H1 (cell line): ENCODE data around the gene CREB3. TPM values are rescaled to one million over a fixed set of nuclear protein-coding genes. Genes with fewer than 3 reads are reported as not detected.

Source experiments
- CTCF ChIA-PET: fragments of 300-600 bp; sonication (Branson Sonifier 250); formaldehyde crosslinking; loops from one replicate; lab custom pipeline; 2021; ENCODE audit not compliant: partially characterized antibody; lab: Charles Lee
- POLR2A ChIA-PET: fragments of 300-600 bp; sonication (Branson Sonifier 250); formaldehyde crosslinking; loops from one replicate; lab custom pipeline; 2021; ENCODE audit warnings: inconsistent platforms; ENCODE audit not compliant: partially characterized antibody; lab: Charles Lee
- DNase-seq, 2 experiments: peaks; one replicate each; pipeline versions ENCODE4 v3.0.0 to v3.0.0-alpha.2; 2010 to 2022; ENCODE audit warnings: low spot score in 2 of 2, low read depth in 1 of 2, mixed read lengths in 1 of 2
- FAIRE-seq: peaks from 2 replicates; lab custom pipeline; 2011; peaks lifted over from hg19 to GRCh38; lab: Jason Lieb, UNC
- H2AFZ ChIP-seq: 2 replicates; pipeline ENCODE4 v1.8.1; 2012; ENCODE audit warnings: low read length, inconsistent platforms
- H2AK5ac ChIP-seq: 2 replicates; pipeline ENCODE4 v1.6.1; 2013; ENCODE audit warnings: low read depth, low read length
- H2BK120ac ChIP-seq: replicated peaks from 2 replicates; pipeline ENCODE3; 2013; ENCODE audit warnings: low read depth, low read length, inconsistent platforms
- H2BK12ac ChIP-seq: 2 replicates; pipeline ENCODE4 v1.6.1; 2013; ENCODE audit warnings: low read depth, low read length
- H2BK15ac ChIP-seq: 2 replicates; pipeline ENCODE4 v1.6.1; 2013; ENCODE audit warnings: low read length
- H2BK20ac ChIP-seq: 2 replicates; pipeline ENCODE4 v1.6.1; 2013; ENCODE audit warnings: low read length
- H2BK5ac ChIP-seq: 2 replicates; pipeline ENCODE4 v1.6.1; 2013; ENCODE audit warnings: low read depth, low read length
- H3K14ac ChIP-seq: 2 replicates; pipeline ENCODE4 v1.6.1; 2013; ENCODE audit warnings: inconsistent platforms; ENCODE audit not compliant: insufficient read length
- H3K18ac ChIP-seq: 2 replicates; pipeline ENCODE4 v1.6.1; 2013; ENCODE audit warnings: low read length; ENCODE audit errors: extremely low read depth
- H3K23ac ChIP-seq: 2 replicates; pipeline ENCODE4 v1.6.1; 2013; ENCODE audit warnings: inconsistent platforms; ENCODE audit not compliant: insufficient read length
- H3K23me2 ChIP-seq: 2 replicates; pipeline ENCODE4 v1.6.1; 2013; ENCODE audit warnings: low read depth, low read length
- H3K27ac ChIP-seq: 2 replicates; pipeline ENCODE4 v1.6.1; 2011; ENCODE audit warnings: low read depth, low read length, inconsistent platforms
- H3K27me3 ChIP-seq, 4 experiments: replicated peaks in 1 of 4; 1 replicate in 1 of 4; 2 replicates in 3 of 4; pipeline versions ENCODE4 v1.6.1 to v1.8.1; 2011 to 2013; ENCODE audit warnings: low read length in 3 of 4, mild to moderate bottlenecking in 3 of 4, inconsistent platforms in 2 of 4, mixed read lengths in 2 of 4, moderate library complexity in 1 of 4; ENCODE audit not compliant: control insufficient read depth in 3 of 4, insufficient read depth in 3 of 4; ENCODE audit errors: extremely low read depth in 1 of 4
- H3K36me3 ChIP-seq, 4 experiments: 2 replicates each; pipeline versions ENCODE4 v1.6.1 to v1.8.1; 2011 to 2013; ENCODE audit warnings: mild to moderate bottlenecking in 4 of 4, low read length in 3 of 4, moderate library complexity in 2 of 4, control low read depth in 1 of 4, inconsistent platforms in 1 of 4; ENCODE audit not compliant: insufficient read depth in 4 of 4, control insufficient read depth in 2 of 4
- H3K4ac ChIP-seq: replicated peaks from 2 replicates; pipeline ENCODE3; 2013; ENCODE audit warnings: low read length, low read depth, mixed read lengths, inconsistent platforms; ENCODE audit not compliant: insufficient read length
- H3K4me1 ChIP-seq, 4 experiments: replicated peaks in 1 of 4; 1 replicate in 1 of 4; 2 replicates in 3 of 4; pipeline versions ENCODE4 v1.6.1 to v1.8.1; 2011 to 2013; ENCODE audit warnings: low read length in 3 of 4, inconsistent platforms in 2 of 4, mixed read lengths in 1 of 4; ENCODE audit not compliant: insufficient read depth in 4 of 4, control insufficient read depth in 3 of 4
- H3K4me2 ChIP-seq, 2 experiments: 2 replicates each; pipeline versions ENCODE4 v1.6.1 to v1.8.1; 2011 to 2013; ENCODE audit warnings: low read depth in 2 of 2, low read length in 2 of 2, control low read depth in 1 of 2, inconsistent platforms in 1 of 2, mild to moderate bottlenecking in 1 of 2; ENCODE audit not compliant: insufficient read depth in 1 of 2
- H3K4me3 ChIP-seq, 4 experiments: fragments of 200-600, 300-600 bp in 1 of 4; sonication (generic), shearing (Covaris generic), sonication (Bioruptor Twin) in 1 of 4; 2 replicates each; pipeline versions ENCODE4 v1.5.1 to v1.8.1; 2011 to 2016; ENCODE audit warnings: low read length in 4 of 4, low read depth in 3 of 4, control low read depth in 2 of 4, inconsistent platforms in 2 of 4, mild to moderate bottlenecking in 2 of 4, mixed read lengths in 1 of 4, moderate library complexity in 1 of 4; ENCODE audit not compliant: insufficient read depth in 2 of 4; ENCODE audit errors: extremely low read depth in 1 of 4
- H3K56ac ChIP-seq: replicated peaks from 2 replicates; pipeline ENCODE3; 2013; ENCODE audit warnings: low read depth, mild to moderate bottlenecking, mixed read lengths, low read length, inconsistent platforms; ENCODE audit not compliant: insufficient read length
- H3K79me1 ChIP-seq: 2 replicates; pipeline ENCODE4 v1.6.1; 2013; ENCODE audit warnings: low read depth, low read length, control low read depth
- H3K79me2 ChIP-seq, 2 experiments: 2 replicates each; pipeline versions ENCODE4 v1.6.1 to v1.8.1; 2012 to 2013; ENCODE audit warnings: low read length in 2 of 2, mild to moderate bottlenecking in 2 of 2, inconsistent platforms in 1 of 2; ENCODE audit not compliant: insufficient read depth in 2 of 2, control insufficient read depth in 1 of 2
- H3K9ac ChIP-seq, 4 experiments: replicated peaks in 1 of 4; 1 replicate in 1 of 4; 2 replicates in 3 of 4; pipeline versions ENCODE4 v1.6.1 to v1.8.1; 2011 to 2013; ENCODE audit warnings: low read depth in 3 of 4, low read length in 3 of 4, control low read depth in 2 of 4, mild to moderate bottlenecking in 2 of 4, moderate library complexity in 2 of 4, inconsistent platforms in 1 of 4; ENCODE audit errors: extremely low read depth in 1 of 4
- H3K9me3 ChIP-seq, 2 experiments: 2 replicates each; pipeline versions ENCODE4 v1.6.1 to v1.8.1; 2012 to 2013; ENCODE audit warnings: mild to moderate bottlenecking in 2 of 2, moderate library complexity in 2 of 2, control low read depth in 1 of 2, inconsistent platforms in 1 of 2, low read depth in 1 of 2, low read length in 1 of 2, mixed read lengths in 1 of 2; ENCODE audit not compliant: insufficient read depth in 2 of 2
- H4K20me1 ChIP-seq, 2 experiments: replicated peaks in 1 of 2; 2 replicates each; pipeline versions ENCODE3 to v1.8.1; 2011 to 2013; ENCODE audit warnings: inconsistent platforms in 2 of 2, low read length in 2 of 2, mild to moderate bottlenecking in 1 of 2; ENCODE audit not compliant: insufficient read depth in 2 of 2, control insufficient read depth in 1 of 2
- H4K5ac ChIP-seq: 2 replicates; pipeline ENCODE4 v1.6.1; 2013; ENCODE audit warnings: low read length, low read depth, mixed read lengths, inconsistent platforms; ENCODE audit not compliant: insufficient read length
- H4K8ac ChIP-seq: 2 replicates; pipeline ENCODE4 v1.8.0; 2013; ENCODE audit warnings: mild to moderate bottlenecking, moderate library complexity, low read length, inconsistent platforms; ENCODE audit not compliant: insufficient read depth; ENCODE audit errors: extremely low read depth
- H4K91ac ChIP-seq: replicated peaks from 2 replicates; pipeline ENCODE3; 2013; ENCODE audit warnings: low read length, mixed read lengths, inconsistent platforms; ENCODE audit not compliant: insufficient read length
- ASH2L ChIP-seq: fragments of 200-600, 300-600 bp; sonication (generic); IDR thresholded peaks from one replicate; pipeline ENCODE4 v1.7.1; 2017; ENCODE audit warnings: low read length
- BRCA1 ChIP-seq: IDR thresholded peaks from 2 replicates; pipeline ENCODE4 v1.6.1; 2012; ENCODE audit warnings: low read depth, low read length, improper control_type of control experiment
- CREB1 ChIP-seq: IDR thresholded peaks from 2 replicates; pipeline ENCODE4 v1.6.1; 2012; ENCODE audit warnings: inconsistent platforms
- EGR1 ChIP-seq: IDR thresholded peaks from 2 replicates; pipeline ENCODE4 v1.6.1; 2011; ENCODE audit warnings: low read depth, low read length, borderline replicate concordance
- NANOG ChIP-seq: IDR thresholded peaks from 2 replicates; pipeline ENCODE4 v1.6.1; 2011; ENCODE audit warnings: low read length, low read depth, mild to moderate bottlenecking, inconsistent platforms; ENCODE audit not compliant: insufficient read depth, poor library complexity, severe bottlenecking
- RAD21 ChIP-seq, 2 experiments: IDR thresholded peaks in 1 of 2; conservative IDR thresholded peaks in 1 of 2; 2 replicates each; pipeline ENCODE4 v1.6.1; 2011; ENCODE audit warnings: low read depth in 2 of 2, low read length in 2 of 2, improper control_type of control experiment in 1 of 2, inconsistent platforms in 1 of 2, mild to moderate bottlenecking in 1 of 2, moderate library complexity in 1 of 2
- RBBP5 ChIP-seq: IDR thresholded peaks from 2 replicates; pipeline ENCODE4 v1.7.1; 2012; ENCODE audit warnings: low read depth, mild to moderate bottlenecking, inconsistent platforms, low read length, moderate library complexity, borderline replicate concordance
- RNF2 ChIP-seq: fragments of 200-900, 300-1000 bp; sonication (generic); IDR thresholded peaks from 2 replicates; pipeline ENCODE4 v1.7.1; 2016; ENCODE audit warnings: borderline replicate concordance, low read depth, mild to moderate bottlenecking, antibody characterized with exemption, low read length; ENCODE audit not compliant: poor library complexity, severe bottlenecking; ENCODE audit errors: missing control alignments
- SIN3A ChIP-seq, 2 experiments: IDR thresholded peaks in 1 of 2; conservative IDR thresholded peaks in 1 of 2; 2 replicates each; pipeline ENCODE4 v1.6.1; 2011 to 2012; ENCODE audit warnings: low read length in 2 of 2, improper control_type of control experiment in 1 of 2, low read depth in 1 of 2, mild to moderate bottlenecking in 1 of 2
- TAF1 ChIP-seq: IDR thresholded peaks from 2 replicates; pipeline ENCODE4 v1.6.1; 2011; ENCODE audit warnings: mild to moderate bottlenecking, low read depth, low read length
- WGBS, 2 experiments: shearing (Covaris generic) in 1 of 2; methylation state at CpG; one replicate each; pipeline versions ENCODE4 v1.1.6 to v1.1.7; 2013 to 2015; ENCODE audit warnings: low lambda C conversion rate in 2 of 2, mixed read lengths in 2 of 2, inconsistent platforms in 1 of 2, low coverage in 1 of 2, missing lambda C conversion rate in 1 of 2; ENCODE audit not compliant: insufficient replicate concordance in 2 of 2, insufficient coverage in 1 of 2, insufficient read length in 1 of 2; ENCODE audit errors: extremely low coverage in 1 of 2, missing lambda C conversion rate in 1 of 2; 5-methylcytosine and 5-hydroxymethylcytosine counted together
- polyA plus RNA-seq, 7 experiments: library from polyadenylated mRNA; depleted of rRNA in 3 of 7; stranded (reverse) in 5 of 7; unstranded in 2 of 7; fragments of >200 nt in 5 of 7; fragments of 200-250 nt in 2 of 7; gene quantifications; 1 replicate in 5 of 7; 2 replicates in 1 of 7; 4 replicates in 1 of 7; pipeline versions ENCODE4 v1.2.1 to v1.2.3, GENCODE V29; 2011 to 2013; ENCODE audit warnings: missing spikeins in 2 of 7, mixed read lengths in 2 of 7
- total RNA-seq: library from RNA; stranded (reverse); fragmentation: NEBNext Ultra II Directional; extraction: Animal tissue kit (Norgen Biotek cat#: 25700); gene quantifications from 2 replicates; pipeline ENCODE4 v1.2.1, GENCODE V29; 2021

The CREB3 gene
- total and polyA plus RNA-seq, 2 of the 8 experiments (the other 6 are each of a cell fraction or from before 2014, with no cell fraction given), result 24.4 to 25.7 TPM

- Histone ChIP-seq H3K14ac (no peak overlapping the region), H2AFZ (no peak overlapping the region), H4K5ac (no peak overlapping the region), H3K56ac (no peak overlapping the region), H3K9ac (no peak overlapping the region), H3K23me2 (no peaks in the 10 kb centered on the region), H2BK12ac (no peak overlapping the region), H3K4ac (no peak overlapping the region), H3K36me3 (peaks cover 31 to 85% (median 63%) of the 10 kb centered on the region in 4 experiments), H4K8ac (no peak overlapping the region; the same call in 1 of the 2 replicates), H2BK120ac (no peak overlapping the region), H3K9me3 (no peaks in the 10 kb centered on the region), H3K27me3 (no peaks in the 10 kb centered on the region), H3K23ac (no peak overlapping the region), H4K20me1 (peaks cover 0 to 2% of the 10 kb centered on the region in 2 experiments), H2BK20ac (no peak overlapping the region), H3K4me3 (no peak overlapping the region), H3K4me2 (no peak overlapping the region), H3K79me1 (peaks cover 3% of the 10 kb centered on the region; the same call in 1 of the 2 replicates), H4K91ac (no peak overlapping the region), H2BK15ac (no peak overlapping the region), H3K4me1 (no peaks in the 10 kb centered on the region), H2AK5ac (no peak overlapping the region), H3K18ac (no peak overlapping the region), H3K27ac (no peak overlapping the region), H3K79me2 (no peaks in the 10 kb centered on the region), H2BK5ac (no peak overlapping the region)
- 91% methylated on average over 15 of the region's 15 CpGs; no CpG with 5 or more reads in 1 of the 2 experiments for WGBS, 2 experiments
- CTCF ChIA-PET, result interaction anchor here (1.0 to 13.8 kb wide), 5 partner anchors 12 to 72 kb away, joined by 3 to 198 read pairs (median 35); partner anchors contain the start of genes ARHGEF39, CCDC107, CREB3 and RMRP
- POLR2A ChIA-PET, result interaction anchor here (1.1 to 10.5 kb wide), 6 partner anchors 8 to 29 kb away, joined by 3 to 51 read pairs (median 7); partner anchors contain the start of genes CREB3 and TLN1
- TF ChIP-seq BRCA1 (no peak), CREB1 (no peak), TAF1 (no peak), RAD21 (IDR thresholded peaks at IDR 0.05 in 1 of 2, conservative IDR thresholded peaks at IDR 0.05 in 1 of 2; ENCODE audit: low read depth in 2 of 2, low read length in 2 of 2) (no peak), RBBP5 (no peak), EGR1 (no peak), SIN3A (conservative IDR thresholded peaks at IDR 0.05 in 1 of 2, IDR thresholded peaks at IDR 0.05 in 1 of 2; ENCODE audit: low read depth in 1 of 2, low read length in 2 of 2) (no peak), ASH2L (no peak), RNF2 (no peak), NANOG (no peak)
- no peak for DNase-seq
- no peak for FAIRE-seq
Observed at GRCh38 chr9:35718721-35719511, 13.6 kb upstream of the CREB3 start.
